ENCODE measurements around the gene USP3.

- TF ChIP-seq, protein P1, sequence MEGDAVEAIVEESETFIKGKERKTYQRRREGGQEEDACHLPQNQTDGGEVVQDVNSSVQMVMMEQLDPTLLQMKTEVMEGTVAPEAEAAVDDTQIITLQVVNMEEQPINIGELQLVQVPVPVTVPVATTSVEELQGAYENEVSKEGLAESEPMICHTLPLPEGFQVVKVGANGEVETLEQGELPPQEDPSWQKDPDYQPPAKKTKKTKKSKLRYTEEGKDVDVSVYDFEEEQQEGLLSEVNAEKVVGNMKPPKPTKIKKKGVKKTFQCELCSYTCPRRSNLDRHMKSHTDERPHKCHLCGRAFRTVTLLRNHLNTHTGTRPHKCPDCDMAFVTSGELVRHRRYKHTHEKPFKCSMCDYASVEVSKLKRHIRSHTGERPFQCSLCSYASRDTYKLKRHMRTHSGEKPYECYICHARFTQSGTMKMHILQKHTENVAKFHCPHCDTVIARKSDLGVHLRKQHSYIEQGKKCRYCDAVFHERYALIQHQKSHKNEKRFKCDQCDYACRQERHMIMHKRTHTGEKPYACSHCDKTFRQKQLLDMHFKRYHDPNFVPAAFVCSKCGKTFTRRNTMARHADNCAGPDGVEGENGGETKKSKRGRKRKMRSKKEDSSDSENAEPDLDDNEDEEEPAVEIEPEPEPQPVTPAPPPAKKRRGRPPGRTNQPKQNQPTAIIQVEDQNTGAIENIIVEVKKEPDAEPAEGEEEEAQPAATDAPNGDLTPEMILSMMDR (IDR thresholded peaks at IDR 0.05): no peak
- TF ChIP-seq POLR2AphosphoS5 (IDR thresholded peaks at IDR 0.05): no peak
- no peak for TF ChIP-seq EP300 (IDR thresholded peaks at IDR 0.05)
Observed at GRCh38 chr15:63523306-63523990, 19.1 kb downstream of the USP3 start.

Measured in gastroesophageal sphincter (tissue), 3 donors.